SW480 (cell line): ENCODE measurements around the gene TUBB6.

Experiments used
- DNase-seq: peaks from one replicate; pipeline ENCODE4 v3.0.0-alpha.2; 2016; ENCODE audit warnings: low spot score

The TUBB6 gene

GRCh38 chr18:12291161-12291560 is 16.9 kb upstream of the TUBB6 start:
- no peak for DNase-seq

- no peak for DNase-seq
Observed at GRCh38 chr18:12291690-12292089, 16.4 kb upstream of the TUBB6 start.

- no peak for DNase-seq
Observed at GRCh38 chr18:12293831-12294230, 14.2 kb upstream of the TUBB6 start.

- no peak for DNase-seq
Observed at GRCh38 chr18:12295389-12296086, 12.5 kb upstream of the TUBB6 start.

- DNase-seq, result no peak
Observed at GRCh38 chr18:12296087-12296403, 12.0 kb upstream of the TUBB6 start.

GRCh38 chr18:12296457-12296856 is 11.6 kb upstream of the TUBB6 start:
- no peak for DNase-seq

GRCh38 chr18:12299862-12300261 is 8.2 kb upstream of the TUBB6 start:
- no peak for DNase-seq

GRCh38 chr18:12301263-12302005 is 6.6 kb upstream of the TUBB6 start:
- no peak for DNase-seq

GRCh38 chr18:12302391-12303147 is 5.5 kb upstream of the TUBB6 start:
- no peak for DNase-seq

GRCh38 chr18:12304351-12305210 is 3.5 kb upstream of the TUBB6 start:
- DNase-seq, result no peak

GRCh38 chr18:12305211-12305610 is 2.8 kb upstream of the TUBB6 start:
- DNase-seq, result no peak

GRCh38 chr18:12305930-12306629 is 2.0 kb upstream of the TUBB6 start:
- no peak for DNase-seq

GRCh38 chr18:12306752-12307700 is 1.0 kb upstream of the TUBB6 start:
- DNase-seq, result no peak

GRCh38 chr18:12308386-12309100 is 502 bp downstream of the TUBB6 start:
- peak; percentile 84 for DNase-seq

GRCh38 chr18:12309683-12310198 is 1.7 kb downstream of the TUBB6 start:
- DNase-seq, result no peak

GRCh38 chr18:12310762-12311161 is 2.7 kb downstream of the TUBB6 start:
- DNase-seq, result no peak

GRCh38 chr18:12312976-12313375 is 4.9 kb downstream of the TUBB6 start:
- no peak for DNase-seq

GRCh38 chr18:12313530-12314245 is 5.6 kb downstream of the TUBB6 start:
- no peak for DNase-seq
